Measurements from ENCODE around the gene FBXW2.
A peak's percentile ranks its signal among the peaks of the same experiment; 100 is the strongest.
"Not testable (repeated sequence)": the region's sequence is repeated elsewhere in the genome, so short reads cannot be mapped to it uniquely, and the experiment has no call there.

FBXW2 gene

GRCh38 chr9:120792898-120793765, at the start of gene FBXW2:
TSS of gene FBXW2 (minus strand) at chr9:120793416. CDS start at chr9:120788258, 5,158 bp downstream.
- DNase-seq (ENCODE audit: low spot score) = peak; percentile 95

DNA sequence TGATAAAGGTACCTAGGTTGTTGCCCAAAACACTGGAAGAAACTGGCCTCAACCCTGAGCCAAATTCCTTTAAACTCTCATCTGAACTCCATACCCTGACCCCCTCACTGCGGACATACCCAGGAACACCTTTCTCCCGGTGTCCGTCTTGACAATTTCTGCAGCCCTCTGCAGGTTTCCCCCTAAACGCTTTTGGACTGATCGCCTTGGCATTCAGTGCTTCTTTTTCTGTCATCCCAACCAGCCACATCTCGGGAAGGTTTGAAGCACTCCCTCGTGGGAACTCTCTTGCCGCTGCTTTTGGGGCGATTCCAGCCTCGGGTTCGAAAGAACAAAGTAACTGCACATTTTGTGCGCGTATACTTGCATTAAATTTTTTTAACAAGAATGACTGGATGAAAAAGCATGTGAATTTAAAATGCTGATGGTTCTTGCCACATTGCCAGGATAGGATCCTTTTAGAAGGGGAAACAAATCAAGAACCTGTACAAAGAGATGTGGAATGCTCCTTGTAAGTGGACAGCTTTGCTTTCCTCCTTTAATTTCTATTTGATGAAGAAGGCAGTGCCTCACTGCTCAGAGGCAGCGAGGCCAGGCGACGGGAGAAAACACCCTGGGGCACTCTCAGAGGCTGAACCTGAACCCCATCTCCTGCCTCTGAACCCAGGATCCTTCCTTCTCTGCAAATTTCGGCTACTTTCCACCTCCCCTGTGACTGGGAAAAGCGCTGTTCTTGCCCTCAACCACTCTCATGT, 48.9 kb upstream of the FBXW2 start:
- DNase-seq (ENCODE audit: low spot score) = peak; percentile 12

DNA sequence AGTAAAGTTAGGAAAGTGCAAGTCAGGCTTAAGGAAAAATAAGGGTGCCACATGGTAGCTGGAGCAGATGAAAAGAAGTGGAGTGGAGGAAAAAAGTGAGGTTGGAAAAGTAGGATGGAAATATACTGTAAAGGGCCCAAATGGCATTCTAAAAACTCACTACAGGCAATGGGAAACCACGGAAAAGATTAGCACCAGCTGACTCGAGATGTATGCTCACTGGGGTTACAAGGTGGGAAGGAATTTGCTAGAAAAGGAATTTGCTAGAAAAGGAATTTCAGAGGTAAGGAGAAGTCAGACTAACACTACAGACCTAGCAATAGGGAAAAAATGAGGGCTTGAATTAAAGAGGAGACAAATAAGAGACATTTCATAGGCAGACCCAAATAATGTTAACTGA, 45.9 kb upstream of the FBXW2 start:
- DNase-seq (ENCODE audit: low spot score) = peak; percentile 25

DNA sequence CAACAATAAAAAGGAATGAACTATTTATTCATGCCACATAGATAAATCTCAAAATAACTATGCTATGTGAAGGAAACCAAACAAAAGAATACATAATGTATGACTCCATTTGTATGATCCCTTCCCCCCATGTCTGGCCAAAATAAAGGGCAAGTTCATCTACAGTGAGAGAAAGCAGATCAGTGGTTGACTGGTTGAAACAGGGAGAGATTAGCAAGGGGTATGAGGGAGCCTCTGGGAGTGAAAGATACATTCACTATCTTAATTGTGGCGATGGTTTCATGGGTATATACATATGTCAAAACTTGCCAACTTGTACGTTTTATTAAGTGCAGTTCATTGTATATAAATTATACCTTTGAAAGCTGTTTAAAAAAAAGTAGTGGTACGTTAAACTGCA, 44.7 kb upstream of the FBXW2 start:
- no peak for DNase-seq (ENCODE audit: low spot score)

- DNase-seq (ENCODE audit: low spot score) = no peak
Measured at GRCh38 chr9:120833325-120833724, 40.1 kb upstream of the FBXW2 start.

- DNase-seq (ENCODE audit: low spot score) = no peak
Measured at GRCh38 chr9:120832807-120833206, 39.6 kb upstream of the FBXW2 start.

- DNase-seq (ENCODE audit: low spot score) = no peak
Measured at GRCh38 chr9:120830865-120831264, 37.6 kb upstream of the FBXW2 start.

DNA sequence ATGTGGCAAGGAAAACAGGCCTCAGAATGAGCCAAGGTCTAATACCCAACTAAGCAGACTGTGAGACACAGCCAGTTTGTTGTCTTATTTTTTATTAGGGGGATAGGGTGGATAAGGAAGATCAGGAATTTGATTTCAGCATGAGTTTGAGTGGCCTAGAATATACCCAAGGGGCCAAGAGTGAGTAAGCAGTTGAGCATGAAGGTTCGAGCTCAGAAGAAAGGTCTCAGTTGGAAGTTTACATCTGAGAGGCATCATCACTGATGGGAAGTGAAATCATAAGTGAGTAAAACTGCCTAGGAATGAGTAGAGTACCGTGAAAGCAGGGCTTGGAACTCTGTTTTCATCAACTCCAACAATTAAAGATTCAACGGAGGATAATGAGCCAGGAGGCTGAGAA, 36.9 kb upstream of the FBXW2 start:
- no peak for DNase-seq (ENCODE audit: low spot score)

GRCh38 chr9:120829650-120830049, 36.4 kb upstream of the FBXW2 start:
- DNase-seq (ENCODE audit: low spot score) = no peak

GRCh38 chr9:120820095-120820494, 26.9 kb upstream of the FBXW2 start:
- no peak for DNase-seq (ENCODE audit: low spot score)

- no peak for DNase-seq (ENCODE audit: low spot score)
Measured at GRCh38 chr9:120818595-120818994, 25.4 kb upstream of the FBXW2 start.

DNA sequence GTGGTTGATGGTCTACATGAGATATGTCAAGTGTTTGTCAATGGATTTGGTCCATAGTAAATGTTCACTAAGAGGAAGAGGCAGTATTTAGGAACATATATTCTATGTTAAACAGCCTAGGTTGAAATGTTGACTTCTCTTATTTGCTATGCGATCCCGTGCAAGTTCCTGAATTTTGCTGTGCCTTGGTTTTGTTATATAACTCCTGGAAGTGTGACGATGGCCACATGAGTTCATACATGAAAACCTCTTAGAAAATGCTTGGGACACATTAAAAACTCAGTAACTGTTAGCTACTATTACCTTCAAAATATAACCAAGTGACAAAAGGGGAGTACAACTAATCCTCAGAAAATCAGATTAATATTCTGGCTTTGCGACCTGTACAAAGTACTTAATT, 21.9 kb upstream of the FBXW2 start:
- no peak for DNase-seq (ENCODE audit: low spot score)

- no peak for DNase-seq (ENCODE audit: low spot score)
Measured at GRCh38 chr9:120808931-120809330, 15.7 kb upstream of the FBXW2 start.

DNA sequence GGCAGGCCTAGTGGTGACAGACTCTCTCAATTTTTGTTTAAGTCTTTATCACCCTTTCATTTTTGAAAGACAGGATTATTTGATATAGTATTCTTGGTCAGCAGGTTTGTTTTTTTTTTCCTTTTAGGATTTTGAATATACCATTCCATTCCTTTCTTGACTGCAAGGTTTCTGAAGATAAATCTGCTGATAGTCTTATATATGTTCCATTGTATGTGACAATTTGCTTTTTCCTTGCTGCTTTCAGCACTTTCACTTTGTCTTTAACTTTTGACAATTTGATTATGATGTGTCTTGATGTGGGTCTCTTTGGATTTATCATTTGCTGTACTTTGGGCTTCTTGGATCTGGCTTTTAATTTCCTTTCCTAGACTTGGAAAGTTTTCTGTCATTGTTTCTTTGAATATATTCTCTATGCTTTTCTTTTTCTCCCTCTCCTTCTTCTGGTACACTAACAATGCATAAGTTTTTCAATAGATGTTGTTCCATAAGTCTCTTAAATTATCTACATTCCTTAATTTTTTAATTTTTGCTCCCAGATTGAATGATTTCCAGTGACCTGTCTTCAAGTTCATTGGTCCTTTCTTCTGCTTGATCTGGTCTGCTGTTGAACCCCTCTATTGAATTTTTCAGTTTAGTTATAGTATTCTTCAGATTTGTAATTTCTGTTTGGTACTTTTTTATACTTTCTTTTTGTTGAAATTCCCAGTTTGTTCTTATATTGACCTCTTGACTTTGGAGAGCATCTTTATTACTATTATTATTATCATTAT, 14.6 kb upstream of the FBXW2 start:
- no peak for DNase-seq (ENCODE audit: low spot score)

GRCh38 chr9:120804784-120805363, 11.7 kb upstream of the FBXW2 start:
- not testable (repeated sequence) for DNase-seq (ENCODE audit: low spot score)

DNA sequence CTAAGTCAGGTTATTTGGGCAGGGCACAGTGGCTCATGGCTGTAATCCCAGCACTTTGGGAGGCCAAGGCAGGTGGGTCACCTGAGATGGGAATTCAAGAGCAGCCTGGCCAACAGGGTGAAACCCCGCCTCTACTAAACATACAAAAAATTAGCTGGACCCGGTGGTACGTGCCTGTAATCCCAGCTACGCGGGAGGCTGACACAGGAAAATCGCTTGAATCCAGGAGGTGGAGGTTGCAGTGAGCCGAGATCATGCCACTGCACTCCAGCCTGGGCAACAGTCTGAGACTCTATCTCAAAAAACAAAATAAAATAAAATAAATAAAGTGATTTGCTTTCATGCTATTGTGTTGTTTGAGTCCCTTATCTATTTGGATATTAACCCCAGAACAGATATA, 8.2 kb upstream of the FBXW2 start:
- no peak for DNase-seq (ENCODE audit: low spot score)

DNA sequence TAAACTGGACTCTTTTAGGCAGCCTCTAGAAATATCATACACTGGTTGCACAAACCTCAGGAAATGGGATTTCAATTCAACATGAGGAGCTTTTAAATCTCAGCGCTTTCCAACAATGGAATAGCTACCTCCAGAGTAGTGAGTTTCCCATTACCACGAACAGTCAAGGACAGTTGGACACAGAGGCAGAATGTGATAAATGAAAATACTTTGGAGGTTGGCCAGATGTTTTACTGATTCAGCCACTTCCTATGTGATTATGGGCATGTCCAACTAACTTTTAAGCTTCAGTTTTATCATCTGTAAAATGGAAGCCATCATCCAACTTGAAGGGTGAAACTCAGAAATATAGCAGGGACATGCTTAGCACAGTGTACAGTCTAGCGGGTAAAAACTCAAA, 2.1 kb downstream of the FBXW2 start:
- no peak for DNase-seq (ENCODE audit: low spot score)

GRCh38 chr9:120787933-120788332, 5.3 kb downstream of the FBXW2 start:
- DNase-seq (ENCODE audit: low spot score) = no peak

- no peak for DNase-seq (ENCODE audit: low spot score)
Measured at GRCh38 chr9:120783602-120784047, 9.6 kb downstream of the FBXW2 start.

DNA sequence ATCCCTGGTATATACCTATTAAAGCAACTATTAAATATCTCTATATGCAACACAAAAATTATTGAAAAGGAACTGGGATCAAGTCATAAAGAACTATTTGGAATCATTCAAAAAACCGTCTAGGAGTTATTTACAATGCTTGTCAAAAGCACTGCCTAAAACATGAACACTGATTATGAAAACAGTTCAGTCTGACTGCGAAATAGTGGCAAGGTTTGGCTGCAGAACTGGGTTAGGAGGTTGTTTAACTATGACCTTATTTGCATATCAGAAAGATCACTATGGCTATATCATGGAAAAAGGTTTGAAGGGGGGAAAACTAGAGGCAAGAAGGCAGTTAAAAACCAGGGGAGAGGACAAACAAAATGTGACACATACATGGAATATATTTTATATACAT, 12.0 kb downstream of the FBXW2 start:
- DNase-seq (ENCODE audit: low spot score) = no peak

- no peak for DNase-seq (ENCODE audit: low spot score)
Measured at GRCh38 chr9:120780367-120780766, 12.8 kb downstream of the FBXW2 start.

DNA sequence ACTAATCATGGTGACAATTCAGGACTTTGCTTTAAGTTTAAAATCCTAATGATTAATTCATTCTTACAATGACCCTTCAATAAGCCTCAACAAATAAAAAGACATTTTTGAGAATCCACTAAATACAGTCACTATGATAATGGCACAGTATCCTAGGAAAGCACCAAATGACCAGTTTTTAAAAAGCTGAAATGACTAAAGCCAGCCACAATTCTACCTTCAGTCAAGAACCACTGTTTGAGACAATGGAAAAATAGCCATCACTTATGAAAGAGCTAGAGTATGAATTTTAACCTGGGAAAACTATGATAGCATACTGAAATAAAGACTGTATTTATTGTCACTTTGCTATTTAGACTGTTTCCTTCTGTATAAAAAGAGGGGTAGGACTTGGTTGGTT, 14.0 kb downstream of the FBXW2 start:
- no peak for DNase-seq (ENCODE audit: low spot score)

All from AG08396 (cell line).